Stomach (tissue), 9 donors: ENCODE measurements around the gene PLPPR1. TPM values are rescaled to one million over a fixed set of nuclear protein-coding genes. Genes with fewer than 3 reads are reported as not detected.

Experiments
- DNase-seq, 2 donors: peaks; one replicate each; pipeline versions ENCODE4 v3.0.0 to v3.0.0-alpha.2; 2013 to 2019
- H3K27ac ChIP-seq, 5 donors: fragments of 200-600 bp in 4 of 5; sonication (generic) in 4 of 5; one replicate each; pipeline ENCODE4 v1.5.1; 2013 to 2019; ENCODE audit warnings: mild to moderate bottlenecking in 1 of 5, moderate library complexity in 1 of 5
- H3K27me3 ChIP-seq, 3 donors: fragments of 200-600 bp; sonication (generic); one replicate each; pipeline ENCODE4 v1.5.1; 2017 to 2019; ENCODE audit warnings: mixed run types in 1 of 3
- H3K36me3 ChIP-seq, 4 donors: fragments of 200-600 bp; sonication (generic); 1 replicate in 3 of 4; 2 replicates in 1 of 4; pipeline ENCODE4 v1.5.1; 2016 to 2019
- H3K4me1 ChIP-seq, 4 donors: fragments of 200-600 bp; sonication (generic); one replicate each; pipeline ENCODE4 v1.5.1; 2016 to 2019
- H3K4me3 ChIP-seq, 4 donors: fragments of 200-600 bp; sonication (generic) in 3 of 4; one replicate each; pipeline ENCODE4 v1.5.1; 2016 to 2019; ENCODE audit warnings: mild to moderate bottlenecking in 1 of 4
- H3K9me3 ChIP-seq, 4 donors: fragments of 200-600 bp; sonication (generic); one replicate each; pipeline ENCODE4 v1.5.1; 2016 to 2019
- EP300 ChIP-seq: sonication (generic); formaldehyde crosslinking; IDR thresholded peaks from one replicate; pipeline ENCODE4 v1.6.1; 2017; ENCODE audit warnings: antibody characterized with exemption
- POLR2A ChIP-seq, 4 donors: fragments of 450-650 bp; IDR thresholded peaks; one replicate each; pipeline ENCODE4 v1.6.1; 2016; ENCODE audit warnings: antibody characterized with exemption in 4 of 4, control low read depth in 2 of 4, mild to moderate bottlenecking in 1 of 4, moderate library complexity in 1 of 4
- POLR2AphosphoS5 ChIP-seq, 3 donors: sonication (generic); formaldehyde crosslinking; IDR thresholded peaks; one replicate each; pipeline ENCODE4 v1.6.1; 2016; ENCODE audit warnings: antibody characterized with exemption in 3 of 3
- WGBS, 5 donors: extraction: QIAGEN DNeasy Blood & Tissue Kit in 3 of 5; methylation state at CpG; one replicate each; pipeline versions ENCODE4 v1.1.5 to v1.1.7; 2013 to 2018; 5-methylcytosine and 5-hydroxymethylcytosine counted together
- intact Hi-C: fragments of 100-400 bp; cut with DNase I; formaldehyde crosslinking; loops from one replicate; pipeline ENCODE4 v1.15.1; 2023; ENCODE audit warnings: low total_unique reads
- polyA plus RNA-seq, 3 donors: library from polyadenylated mRNA; stranded (reverse); fragments of 200-250 nt; gene quantifications; one replicate each; pipeline ENCODE4 v1.2.3, GENCODE V29; 2013
- total RNA-seq, 5 donors: library from RNA; depleted of rRNA; stranded (reverse); fragments of >200 nt; gene quantifications; one replicate each; pipeline versions ENCODE4 v1.1.0 to v1.2.3, GENCODE V29; 2014 to 2016
- TF ChIP-seq, protein P1 (sequence below), 7 experiments: fragments of 450-650 bp in 4 of 7; fragments of 200-600 bp in 3 of 7; sonication (generic) in 3 of 7; IDR thresholded peaks; one replicate each; pipeline ENCODE4 v1.5.1; 2016 to 2019; ENCODE audit warnings: antibody characterized with exemption in 7 of 7, control low read depth in 2 of 7, mild to moderate bottlenecking in 1 of 7
- donor health status: healthy with polysubstance abuse.
- donor health status: Bipolar disorder and iron deficiency.
- donor health status: healthy.

PLPPR1 gene
- total and polyA plus RNA-seq, 8 donors = 0.13 to 1.7 TPM; not detected in 6

GRCh38 chr9:101131326-101131725 is 102.8 kb downstream of the PLPPR1 start:
- peaks cover 0 to 12% (median 6%) of the 10 kb centered on the region in 4 donors for H3K9me3 ChIP-seq
- no peaks in the 10 kb centered on the region for H3K4me1 ChIP-seq
- no peak for TF ChIP-seq EP300
- H3K27me3 ChIP-seq = no peaks in the 10 kb centered on the region
- no peaks in the 10 kb centered on the region for H3K36me3 ChIP-seq
- intact Hi-C loops = no loop called here
- 65 to 79% (median 70%) methylated on average over 5 of the region's 5 CpGs for WGBS, 5 donors
- no peak overlapping the region for H3K4me3 ChIP-seq
- no peak overlapping the region for H3K27ac ChIP-seq
- DNase-seq = no peak

DNA sequence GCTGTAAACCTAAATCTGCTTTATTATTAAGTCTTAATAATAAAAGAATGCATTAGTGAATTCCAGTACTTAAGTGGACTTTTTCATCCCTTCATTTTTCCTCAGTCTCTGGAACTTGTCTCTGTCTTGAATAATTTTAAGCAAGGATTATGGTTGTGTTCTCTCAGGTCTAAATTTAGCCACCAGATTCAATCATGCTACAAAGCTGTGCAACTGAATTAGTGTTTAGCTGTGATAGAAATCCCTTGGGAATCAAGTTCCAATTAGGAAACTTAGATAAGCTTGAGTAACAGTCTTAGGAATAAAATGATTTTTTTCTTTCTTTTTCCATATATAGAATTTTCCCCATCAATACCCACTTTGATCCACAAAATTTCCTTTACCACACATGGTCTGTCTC is 104.3 kb downstream of the PLPPR1 start:
- Histone ChIP-seq H3K9me3 (no peaks in the 10 kb centered on the region), H3K36me3 (no peaks in the 10 kb centered on the region), H3K4me1 (no peaks in the 10 kb centered on the region), H3K27me3 (no peaks in the 10 kb centered on the region), H3K4me3 (no peak overlapping the region), H3K27ac (no peak overlapping the region)
- intact Hi-C loops = no loop called here
- TF ChIP-seq EP300 (no peak), POLR2AphosphoS5 (IDR thresholded peaks at IDR 0.05) (no peak), POLR2A (IDR thresholded peaks at IDR 0.05) (no peak)
- TF ChIP-seq, protein P1, sequence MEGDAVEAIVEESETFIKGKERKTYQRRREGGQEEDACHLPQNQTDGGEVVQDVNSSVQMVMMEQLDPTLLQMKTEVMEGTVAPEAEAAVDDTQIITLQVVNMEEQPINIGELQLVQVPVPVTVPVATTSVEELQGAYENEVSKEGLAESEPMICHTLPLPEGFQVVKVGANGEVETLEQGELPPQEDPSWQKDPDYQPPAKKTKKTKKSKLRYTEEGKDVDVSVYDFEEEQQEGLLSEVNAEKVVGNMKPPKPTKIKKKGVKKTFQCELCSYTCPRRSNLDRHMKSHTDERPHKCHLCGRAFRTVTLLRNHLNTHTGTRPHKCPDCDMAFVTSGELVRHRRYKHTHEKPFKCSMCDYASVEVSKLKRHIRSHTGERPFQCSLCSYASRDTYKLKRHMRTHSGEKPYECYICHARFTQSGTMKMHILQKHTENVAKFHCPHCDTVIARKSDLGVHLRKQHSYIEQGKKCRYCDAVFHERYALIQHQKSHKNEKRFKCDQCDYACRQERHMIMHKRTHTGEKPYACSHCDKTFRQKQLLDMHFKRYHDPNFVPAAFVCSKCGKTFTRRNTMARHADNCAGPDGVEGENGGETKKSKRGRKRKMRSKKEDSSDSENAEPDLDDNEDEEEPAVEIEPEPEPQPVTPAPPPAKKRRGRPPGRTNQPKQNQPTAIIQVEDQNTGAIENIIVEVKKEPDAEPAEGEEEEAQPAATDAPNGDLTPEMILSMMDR (IDR thresholded peaks at IDR 0.05) = no peak
- no peak for DNase-seq

- H3K27me3 ChIP-seq = no peaks in the 10 kb centered on the region
- TF ChIP-seq, protein P1 (IDR thresholded peaks at IDR 0.05) = no peak
- no peak for TF ChIP-seq POLR2A (IDR thresholded peaks at IDR 0.05)
- TF ChIP-seq POLR2AphosphoS5 (IDR thresholded peaks at IDR 0.05) = no peak
- TF ChIP-seq EP300 = no peak
- H3K36me3 ChIP-seq = no peaks in the 10 kb centered on the region
- no peaks in the 10 kb centered on the region for H3K9me3 ChIP-seq
- H3K4me3 ChIP-seq = no peak overlapping the region
- no peak for DNase-seq
- no peaks in the 10 kb centered on the region for H3K4me1 ChIP-seq
- intact Hi-C loops = no loop called here
- no peak overlapping the region for H3K27ac ChIP-seq
These were observed 110.0 kb downstream of the PLPPR1 start for GRCh38 chr9:101138509-101138908.

- Histone ChIP-seq H3K36me3 (no peaks in the 10 kb centered on the region), H3K4me3 (no peak overlapping the region), H3K27ac (no peak overlapping the region), H3K9me3 (no peaks in the 10 kb centered on the region), H3K4me1 (no peaks in the 10 kb centered on the region), H3K27me3 (no peaks in the 10 kb centered on the region)
- intact Hi-C loops = no loop called here
- WGBS, 5 donors = 64 to 77% (median 76%) methylated on average over 2 of the region's 2 CpGs
- DNase-seq = no peak
- TF ChIP-seq POLR2AphosphoS5 (IDR thresholded peaks at IDR 0.05) = no peak
- TF ChIP-seq EP300 = no peak
- TF ChIP-seq, protein P1 (IDR thresholded peaks at IDR 0.05) = no peak
- no peak for TF ChIP-seq POLR2A (IDR thresholded peaks at IDR 0.05)
These were observed 110.6 kb downstream of the PLPPR1 start for GRCh38 chr9:101139082-101139481.

DNA sequence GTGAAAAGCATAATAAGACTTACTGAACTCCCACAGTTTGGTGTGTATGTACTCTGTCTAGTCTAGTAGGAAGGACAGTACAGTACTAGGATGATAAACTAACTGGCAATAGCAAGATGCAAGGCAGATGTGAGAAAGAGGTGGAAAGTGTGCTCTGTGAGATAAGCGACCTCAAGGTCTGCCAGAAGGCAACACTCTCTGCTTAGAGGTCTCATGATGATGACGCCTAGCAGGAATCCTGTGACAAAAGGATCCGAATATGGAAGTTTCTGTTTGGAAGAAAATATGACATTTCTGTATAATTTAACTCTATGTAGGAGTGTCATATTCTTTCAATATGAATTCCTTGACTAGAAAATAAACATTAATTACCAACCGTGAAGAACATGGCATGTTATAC is 112.2 kb downstream of the PLPPR1 start:
- TF ChIP-seq, protein P1 (IDR thresholded peaks at IDR 0.05) = no peak
- TF ChIP-seq EP300 = no peak
- no peak for TF ChIP-seq POLR2A (IDR thresholded peaks at IDR 0.05)
- TF ChIP-seq POLR2AphosphoS5 (IDR thresholded peaks at IDR 0.05) = no peak
- 61 to 74% (median 72%) methylated on average over 4 of the region's 4 CpGs for WGBS, 5 donors
- no peak overlapping the region for H3K27ac ChIP-seq

More for the DNA sequence above, 112.2 kb downstream of the PLPPR1 start:
- no peak overlapping the region for H3K4me3 ChIP-seq
- no peaks in the 10 kb centered on the region for H3K27me3 ChIP-seq
- H3K9me3 ChIP-seq = no peaks in the 10 kb centered on the region
- no peak for DNase-seq
- H3K36me3 ChIP-seq = no peaks in the 10 kb centered on the region
- intact Hi-C loops = no loop called here
- no peaks in the 10 kb centered on the region for H3K4me1 ChIP-seq
